Endothelial cell of umbilical vein (primary cell): ENCODE data around the gene CDH2. TPM values are rescaled to one million over a fixed set of nuclear protein-coding genes. Genes with fewer than 3 reads are reported as not detected.

ENCODE experiments used
- BruUV-seq: library from RNA; stranded (reverse); fragments of 400-500 nt; replicated peaks from 2 replicates; lab custom pipeline; 2021; lab: Mats Ljungman, UMichigan
- CTCF ChIA-PET: fragments of 300-600, 350-600 bp; sonication (Branson Sonifier 250); formaldehyde crosslinking; loops from one replicate; lab custom pipeline; 2021; ENCODE audit warnings: antibody characterized with exemption, inconsistent platforms; lab: Charles Lee
- POLR2A ChIA-PET: fragments of 300-600, 350-600 bp; sonication (Branson Sonifier 250); formaldehyde crosslinking; loops from one replicate; lab custom pipeline; 2021; ENCODE audit warnings: antibody characterized with exemption, inconsistent platforms; lab: Charles Lee
- DNase-seq: peaks from one replicate; pipeline ENCODE4 v3.0.0-alpha.2; 2011; ENCODE audit warnings: low read depth, low spot score
- FAIRE-seq: peaks from 2 replicates; lab custom pipeline; 2011; peaks lifted over from hg19 to GRCh38; lab: Jason Lieb, UNC
- H2AFZ ChIP-seq: 2 replicates; pipeline ENCODE4 v1.6.0; 2012; ENCODE audit warnings: low read depth, low read length, control low read depth, inconsistent platforms
- H3K27ac ChIP-seq: 2 replicates; pipeline ENCODE4 v1.5.1; 2011; ENCODE audit warnings: low read depth, mild to moderate bottlenecking, control low read depth, low read length, moderate library complexity; ENCODE audit not compliant: insufficient read depth
- H3K27me3 ChIP-seq, 2 experiments: 2 replicates each; pipeline versions ENCODE4 v1.6.0 to v1.6.1; 2011; ENCODE audit warnings: low read length in 2 of 2, mixed read lengths in 1 of 2; ENCODE audit not compliant: control insufficient read depth in 2 of 2, insufficient read depth in 2 of 2
- H3K36me3 ChIP-seq, 2 experiments: 2 replicates in 1 of 2; 3 replicates in 1 of 2; pipeline ENCODE4 v1.5.1; 2011; ENCODE audit warnings: low read length in 2 of 2, mild to moderate bottlenecking in 1 of 2, moderate library complexity in 1 of 2; ENCODE audit not compliant: control insufficient read depth in 2 of 2, insufficient read depth in 2 of 2; ENCODE audit errors: extremely low read depth in 1 of 2
- H3K4me1 ChIP-seq: 3 replicates; pipeline ENCODE4 v1.5.1; 2011; ENCODE audit warnings: mild to moderate bottlenecking, low read length; ENCODE audit not compliant: control insufficient read depth, insufficient read depth; ENCODE audit errors: extremely low read depth
- H3K4me2 ChIP-seq: 2 replicates; pipeline ENCODE4 v1.6.1; 2011; ENCODE audit warnings: low read length, control low read depth, mixed read lengths; ENCODE audit not compliant: insufficient read depth
- H3K4me3 ChIP-seq, 3 experiments: fragments of 200-600 bp in 1 of 3; sonication (generic), shearing (Covaris generic) in 1 of 3; replicated peaks in 1 of 3; 2 replicates each; pipeline ENCODE4 v1.5.1; 2011 to 2016; ENCODE audit warnings: control low read depth in 3 of 3, low read length in 3 of 3, mild to moderate bottlenecking in 2 of 3, inconsistent platforms in 1 of 3, low read depth in 1 of 3, moderate library complexity in 1 of 3; ENCODE audit not compliant: insufficient read depth in 1 of 3
- H3K79me2 ChIP-seq: 2 replicates; pipeline ENCODE4 v1.6.0; 2012; ENCODE audit warnings: low read length, inconsistent platforms; ENCODE audit not compliant: control insufficient read depth, insufficient read depth
- H3K9ac ChIP-seq: replicated peaks from 2 replicates; pipeline ENCODE3; 2011; ENCODE audit warnings: low read length, control low read depth; ENCODE audit not compliant: insufficient read depth; ENCODE audit errors: extremely low read depth
- H3K9me1 ChIP-seq: replicated peaks from 3 replicates; pipeline ENCODE4 v1.6.0; 2011; ENCODE audit warnings: mild to moderate bottlenecking, low read length; ENCODE audit not compliant: control insufficient read depth, insufficient read depth; ENCODE audit errors: extremely low read depth
- H3K9me3 ChIP-seq: replicated peaks from 2 replicates; pipeline ENCODE4 v1.5.1; 2012; ENCODE audit warnings: low read length, inconsistent platforms; ENCODE audit not compliant: control insufficient read depth, insufficient read depth
- H4K20me1 ChIP-seq: replicated peaks from 2 replicates; pipeline ENCODE3; 2011; ENCODE audit warnings: mild to moderate bottlenecking, low read length; ENCODE audit not compliant: control insufficient read depth, insufficient read depth; ENCODE audit errors: extremely low read depth
- EZH2 ChIP-seq: IDR thresholded peaks from 2 replicates; pipeline ENCODE4 v1.6.1; 2012; ENCODE audit warnings: borderline replicate concordance, low read depth, mild to moderate bottlenecking, moderate library complexity, low read length, inconsistent platforms; ENCODE audit not compliant: severe bottlenecking
- FOS ChIP-seq: IDR thresholded peaks from 2 replicates; pipeline ENCODE4 v1.6.1; 2011; ENCODE audit warnings: mild to moderate bottlenecking, low read length, moderate library complexity, borderline replicate concordance; ENCODE audit not compliant: insufficient read depth
- GATA2 ChIP-seq: IDR thresholded peaks from 2 replicates; pipeline ENCODE4 v1.7.0; 2011; ENCODE audit warnings: low read depth, mild to moderate bottlenecking, moderate library complexity, mixed read lengths, low read length; ENCODE audit not compliant: insufficient read length, insufficient read depth
- JUN ChIP-seq: IDR thresholded peaks from 2 replicates; pipeline ENCODE4 v1.6.1; 2011; ENCODE audit warnings: borderline replicate concordance, low read depth; ENCODE audit not compliant: insufficient read length, insufficient read depth
- MYC ChIP-seq: IDR thresholded peaks from one replicate; pipeline ENCODE4 v1.6.1; 2011; ENCODE audit warnings: mild to moderate bottlenecking, low read depth, low read length
- POLR2A ChIP-seq: IDR thresholded peaks from 2 replicates; pipeline ENCODE4 v1.6.1; 2012; ENCODE audit warnings: low read depth, mild to moderate bottlenecking, control low read depth, low read length
- POLR2AphosphoS5 ChIP-seq: IDR thresholded peaks from 2 replicates; pipeline ENCODE4 v1.6.1; 2012; ENCODE audit warnings: low read depth, mild to moderate bottlenecking, control low read depth, low read length, moderate library complexity; ENCODE audit not compliant: insufficient read depth
- dilution Hi-C: fragments of 300-500 bp; cut with MboI; formaldehyde crosslinking; loops from one replicate; pipeline ENCODE4 v1.15.0; 2019; ENCODE audit warnings: low sequenced_read_pairs; ENCODE audit not compliant: extremely low pct_ligation_motif_present
- intact Hi-C: fragments of 100-400 bp; cut with micrococcal nuclease; formaldehyde crosslinking; loops from one replicate; pipeline ENCODE4 v1.10.0; 2022
- polyA plus RNA-seq, 4 experiments: library from polyadenylated mRNA; depleted of rRNA in 3 of 4; stranded (reverse) in 3 of 4; unstranded in 1 of 4; fragments of >200 nt; gene quantifications; 2 replicates each; pipeline versions ENCODE4 v1.2.1 to v1.2.3, GENCODE V29; 2011 to 2012; ENCODE audit warnings: missing spikeins in 1 of 4
- total RNA-seq: library from RNA; stranded (reverse); gene quantifications from 2 replicates; pipeline ENCODE4 v1.2.3, GENCODE V29; 2021
- TF ChIP-seq, protein P1 (sequence below), 2 donors: IDR thresholded peaks; 1 replicate in 1 of 2; 2 replicates in 1 of 2; pipeline ENCODE4 v1.5.1; 2011; ENCODE audit warnings: low read length in 2 of 2, mild to moderate bottlenecking in 2 of 2, moderate library complexity in 2 of 2, control low read depth in 1 of 2, inconsistent platforms in 1 of 2, low read depth in 1 of 2; ENCODE audit not compliant: insufficient read depth in 1 of 2; ENCODE audit errors: extremely low read depth in 1 of 2
- TF ChIP-seq, protein P2 (sequence below): IDR thresholded peaks from 2 replicates; pipeline ENCODE4 v1.6.1; 2011; ENCODE audit not compliant: insufficient read depth, insufficient read length

CDH2 gene
- total and polyA plus RNA-seq, 2 donors (not counting 3 experiments of a cell fraction or from before 2014, with no cell fraction given): 37.6 to 59.5 TPM

DNA sequence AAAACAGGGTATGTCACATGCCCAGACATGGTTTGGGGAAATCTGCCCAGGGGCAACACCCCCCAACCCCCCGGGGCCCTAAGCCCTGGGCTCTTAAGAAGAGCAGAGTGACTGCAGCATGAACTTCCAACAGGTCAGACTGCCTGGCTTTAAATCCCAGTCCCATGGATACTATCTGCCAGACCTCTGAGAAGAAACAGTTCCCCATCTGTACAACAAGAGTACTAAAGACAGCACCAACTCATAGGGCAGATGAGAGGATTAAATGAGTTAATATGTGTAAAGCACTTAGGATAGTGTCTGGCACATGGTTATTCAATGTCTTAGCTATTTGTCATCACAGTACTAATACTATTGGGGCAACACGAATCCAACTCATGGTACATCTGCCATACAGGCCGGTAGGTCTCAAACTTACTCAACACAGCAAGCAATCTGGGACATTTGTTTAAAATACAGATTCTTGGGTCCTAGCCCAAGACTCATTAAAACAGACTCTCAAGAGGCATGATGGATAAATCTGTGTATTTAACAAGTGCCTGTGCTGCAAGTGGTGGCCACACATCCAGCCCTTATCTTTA is 23.4 kb downstream of the CDH2 start:
- no peak overlapping the region for H3K27ac ChIP-seq
- POLR2A ChIA-PET: no interaction called here
- no peak for FAIRE-seq
- BruUV-seq: no TSS peak
- H3K4me3 ChIP-seq: no peak overlapping the region
- dilution Hi-C loops: no loop called here
- TF ChIP-seq POLR2A (no peak), GATA2 (no peak), FOS (no peak), MYC (no peak), EZH2 (no peak), POLR2AphosphoS5 (no peak), JUN (no peak)
- TF ChIP-seq, protein P1, sequence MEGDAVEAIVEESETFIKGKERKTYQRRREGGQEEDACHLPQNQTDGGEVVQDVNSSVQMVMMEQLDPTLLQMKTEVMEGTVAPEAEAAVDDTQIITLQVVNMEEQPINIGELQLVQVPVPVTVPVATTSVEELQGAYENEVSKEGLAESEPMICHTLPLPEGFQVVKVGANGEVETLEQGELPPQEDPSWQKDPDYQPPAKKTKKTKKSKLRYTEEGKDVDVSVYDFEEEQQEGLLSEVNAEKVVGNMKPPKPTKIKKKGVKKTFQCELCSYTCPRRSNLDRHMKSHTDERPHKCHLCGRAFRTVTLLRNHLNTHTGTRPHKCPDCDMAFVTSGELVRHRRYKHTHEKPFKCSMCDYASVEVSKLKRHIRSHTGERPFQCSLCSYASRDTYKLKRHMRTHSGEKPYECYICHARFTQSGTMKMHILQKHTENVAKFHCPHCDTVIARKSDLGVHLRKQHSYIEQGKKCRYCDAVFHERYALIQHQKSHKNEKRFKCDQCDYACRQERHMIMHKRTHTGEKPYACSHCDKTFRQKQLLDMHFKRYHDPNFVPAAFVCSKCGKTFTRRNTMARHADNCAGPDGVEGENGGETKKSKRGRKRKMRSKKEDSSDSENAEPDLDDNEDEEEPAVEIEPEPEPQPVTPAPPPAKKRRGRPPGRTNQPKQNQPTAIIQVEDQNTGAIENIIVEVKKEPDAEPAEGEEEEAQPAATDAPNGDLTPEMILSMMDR (IDR thresholded peaks at IDR 0.05; ENCODE audit: extremely low read depth in 1 of 2, insufficient read depth in 1 of 2, low read depth in 1 of 2, low read length in 2 of 2): no peak
- TF ChIP-seq, protein P2, sequence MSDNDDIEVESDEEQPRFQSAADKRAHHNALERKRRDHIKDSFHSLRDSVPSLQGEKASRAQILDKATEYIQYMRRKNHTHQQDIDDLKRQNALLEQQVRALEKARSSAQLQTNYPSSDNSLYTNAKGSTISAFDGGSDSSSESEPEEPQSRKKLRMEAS: no peak
- peaks cover under 1% of the 10 kb centered on the region for H3K4me1 ChIP-seq
- no peak overlapping the region for H3K4me2 ChIP-seq
- H3K9ac ChIP-seq: no peak overlapping the region
- no peaks in the 10 kb centered on the region for H3K9me1 ChIP-seq
- DNase-seq: no peak
- no peak overlapping the region for H2AFZ ChIP-seq
- CTCF ChIA-PET: interaction anchor here (0.8 kb wide), 1 partner anchor 42 kb away, joined by 3 read pairs; no protein-coding TSS in a partner anchor
- peaks cover 31% of the 10 kb centered on the region for H3K79me2 ChIP-seq
- H3K36me3 ChIP-seq: no peaks in the 10 kb centered on the region
- no peaks in the 10 kb centered on the region for H3K9me3 ChIP-seq
- H3K27me3 ChIP-seq: no peaks in the 10 kb centered on the region
- intact Hi-C loops: no loop called here
- peaks cover 3% of the 10 kb centered on the region for H4K20me1 ChIP-seq
